Measurements from ENCODE around the gene KRT6B.

- no peak for TF ChIP-seq CTCF (IDR thresholded peaks at IDR 0.05)
- no peak for TF ChIP-seq EP300 (IDR thresholded peaks at IDR 0.05)
Measured at GRCh38 chr12:52494518-52494917, 42.6 kb upstream of the KRT6B start.

All from sigmoid colon (tissue), 4 donors.